Left lung (tissue), 10 donors: ENCODE results near the gene CDK2. TPM values are rescaled to one million over a fixed set of nuclear protein-coding genes. Genes with fewer than 3 reads are reported as not detected.
"Not testable (repeated sequence)": the region's sequence is repeated elsewhere in the genome, so short reads cannot be mapped to it uniquely, and the experiment has no call there.

Experiments used
- ATAC-seq: fragments of 200-7000 bp; cut with Tn5 transposase; one replicate; pipeline ENCODE4 v1.9.1; 2020; ENCODE audit warnings: moderate library complexity
- DNase-seq, 4 donors: peaks; one replicate each; pipeline ENCODE4 v3.0.0-alpha.2; 2013 to 2020
- H3K27ac ChIP-seq, 2 donors: fragments of 200-600 bp; sonication (generic) in 1 of 2; one replicate each; pipeline versions ENCODE4 v1.5.0 to v1.8.0; 2020 to 2021
- H3K27me3 ChIP-seq, 2 donors: fragments of 200-600 bp; sonication (generic) in 1 of 2; one replicate each; pipeline versions ENCODE4 v1.5.0 to v1.8.0; 2020 to 2021
- H3K36me3 ChIP-seq, 2 donors: fragments of 200-600 bp; sonication (generic) in 1 of 2; one replicate each; pipeline versions ENCODE4 v1.5.0 to v1.8.0; 2020 to 2021
- H3K4me1 ChIP-seq, 2 donors: fragments of 200-600 bp; one replicate each; pipeline ENCODE4 v1.8.0; 2021
- H3K4me3 ChIP-seq, 2 donors: fragments of 200-600 bp; sonication (generic) in 1 of 2; one replicate each; pipeline versions ENCODE4 v1.5.0 to v1.8.0; 2020 to 2021; ENCODE audit warnings: mild to moderate bottlenecking in 1 of 2
- H3K9me3 ChIP-seq, 2 donors: fragments of 200-600 bp; sonication (generic) in 1 of 2; one replicate each; pipeline versions ENCODE4 v1.5.0 to v1.8.0; 2020 to 2021
- intact Hi-C, 2 donors: fragments of 100-400 bp; cut with DNase I; formaldehyde crosslinking; loops; one replicate each; pipeline versions ENCODE4 v1.11.2 to v1.14.2; 2022
- polyA plus RNA-seq, 6 donors: library from polyadenylated mRNA; unstranded; fragments of 120-200 nt; gene quantifications; one replicate each; pipeline ENCODE4 v1.2.1, GENCODE V29; 2013; ENCODE audit not compliant: insufficient read length in 6 of 6
- total RNA-seq, 2 donors: library from RNA; stranded (reverse); fragmentation: NEBNext Ultra II Directional; extraction: Animal tissue kit (Norgen Biotek cat#: 25700); gene quantifications; one replicate each; pipeline ENCODE4 v1.2.1, GENCODE V29; 2021
- TF ChIP-seq, protein P1 (sequence below), 2 donors: fragments of 200-600 bp; sonication (generic) in 1 of 2; IDR thresholded peaks; one replicate each; pipeline versions ENCODE4 v1.5.0 to v1.8.0; 2021; ENCODE audit warnings: antibody characterized with exemption in 2 of 2
- donor health status: DM: no; HTN: yes; CAD: no.
- donor health status: DM: no; HTN: no; CAD: no.

The CDK2 gene
- total and polyA plus RNA-seq, 8 donors = 34.1 to 89.0 (median 76.8) TPM

DNA sequence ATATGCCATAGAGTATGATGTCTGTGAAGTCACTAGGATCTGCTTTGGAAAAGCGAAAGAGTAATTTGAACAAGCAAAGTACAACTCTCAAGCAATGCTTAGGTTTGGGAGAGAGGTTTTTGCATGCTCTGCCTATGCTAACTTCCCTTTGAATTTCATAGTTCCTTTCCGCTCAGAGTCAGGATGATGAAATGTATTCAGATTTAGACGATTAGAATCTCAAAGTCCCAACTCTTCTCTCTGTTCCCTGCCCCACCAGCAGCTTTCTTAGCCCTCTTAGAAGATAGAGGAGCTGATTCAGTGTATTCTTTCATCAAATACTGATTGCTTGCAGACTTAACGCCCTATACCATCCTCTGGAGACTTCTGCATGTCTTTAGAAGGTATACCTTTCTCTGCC, 18.7 kb downstream of the CDK2 start:
- no peak overlapping the region for H3K27ac ChIP-seq
- peaks cover 0 to 87% of the 10 kb centered on the region in 2 donors for H3K36me3 ChIP-seq
- TF ChIP-seq, protein P1, sequence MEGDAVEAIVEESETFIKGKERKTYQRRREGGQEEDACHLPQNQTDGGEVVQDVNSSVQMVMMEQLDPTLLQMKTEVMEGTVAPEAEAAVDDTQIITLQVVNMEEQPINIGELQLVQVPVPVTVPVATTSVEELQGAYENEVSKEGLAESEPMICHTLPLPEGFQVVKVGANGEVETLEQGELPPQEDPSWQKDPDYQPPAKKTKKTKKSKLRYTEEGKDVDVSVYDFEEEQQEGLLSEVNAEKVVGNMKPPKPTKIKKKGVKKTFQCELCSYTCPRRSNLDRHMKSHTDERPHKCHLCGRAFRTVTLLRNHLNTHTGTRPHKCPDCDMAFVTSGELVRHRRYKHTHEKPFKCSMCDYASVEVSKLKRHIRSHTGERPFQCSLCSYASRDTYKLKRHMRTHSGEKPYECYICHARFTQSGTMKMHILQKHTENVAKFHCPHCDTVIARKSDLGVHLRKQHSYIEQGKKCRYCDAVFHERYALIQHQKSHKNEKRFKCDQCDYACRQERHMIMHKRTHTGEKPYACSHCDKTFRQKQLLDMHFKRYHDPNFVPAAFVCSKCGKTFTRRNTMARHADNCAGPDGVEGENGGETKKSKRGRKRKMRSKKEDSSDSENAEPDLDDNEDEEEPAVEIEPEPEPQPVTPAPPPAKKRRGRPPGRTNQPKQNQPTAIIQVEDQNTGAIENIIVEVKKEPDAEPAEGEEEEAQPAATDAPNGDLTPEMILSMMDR (IDR thresholded peaks at IDR 0.05) = no peak
- no peak for ATAC-seq
- H3K27me3 ChIP-seq = no peaks in the 10 kb centered on the region
- no peak overlapping the region for H3K4me3 ChIP-seq
- no peaks in the 10 kb centered on the region for H3K9me3 ChIP-seq
- DNase-seq = no peak
- peaks cover 0 to 37% of the 10 kb centered on the region in 2 donors for H3K4me1 ChIP-seq
- intact Hi-C loops = no loop called here

DNA sequence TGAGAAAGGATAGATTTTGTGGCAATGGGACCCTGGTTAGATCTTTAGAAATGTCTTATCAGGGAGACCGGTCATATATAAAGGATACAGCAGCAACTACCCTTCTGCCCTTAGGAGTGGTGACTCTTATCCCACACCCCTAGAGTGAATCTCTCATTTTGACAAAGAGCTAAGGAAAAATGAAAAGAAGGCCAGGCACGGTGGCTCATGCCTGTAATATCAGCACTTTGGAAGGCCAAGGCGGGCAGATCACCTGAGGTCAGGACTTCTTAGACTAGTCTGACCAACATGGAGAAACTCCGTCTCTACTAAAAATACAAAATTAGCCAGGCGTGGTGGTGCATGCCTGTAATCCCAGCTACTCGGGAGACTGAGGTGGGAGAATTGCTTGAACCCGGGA, 19.3 kb downstream of the CDK2 start:
- H3K4me1 ChIP-seq = peaks cover 0 to 37% of the 10 kb centered on the region in 2 donors
- H3K9me3 ChIP-seq, DNase-seq, H3K27me3 ChIP-seq, H3K27ac ChIP-seq, intact Hi-C loops, ATAC-seq, H3K4me3 ChIP-seq: not testable (repeated sequence)
- H3K36me3 ChIP-seq = peaks cover 0 to 87% of the 10 kb centered on the region in 2 donors

DNA sequence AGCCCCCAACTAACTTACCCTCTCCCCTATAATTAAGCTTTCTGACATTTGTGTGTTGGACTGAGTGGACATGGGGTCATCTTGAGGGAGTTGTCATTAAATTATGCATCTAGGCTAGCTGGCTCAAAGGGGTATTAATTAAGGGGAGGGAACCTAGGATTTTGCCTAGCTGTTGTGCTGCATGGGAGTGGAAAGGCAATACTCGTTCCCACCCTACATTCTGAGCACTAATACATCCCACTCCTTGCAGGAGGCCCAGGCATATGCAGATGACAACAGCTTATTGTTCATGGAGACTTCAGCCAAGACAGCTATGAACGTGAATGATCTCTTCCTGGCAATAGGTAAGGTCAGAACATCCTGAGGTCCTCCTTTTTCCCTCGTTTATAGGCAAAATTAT, 24.5 kb downstream of the CDK2 start:
- Histone ChIP-seq H3K4me3 (no peak overlapping the region), H3K27me3 (no peaks in the 10 kb centered on the region), H3K4me1 (peaks cover 0 to 4% of the 10 kb centered on the region in 2 donors), H3K27ac (no peak overlapping the region), H3K9me3 (no peaks in the 10 kb centered on the region), H3K36me3 (peaks cover 0 to 93% of the 10 kb centered on the region in 2 donors)
- TF ChIP-seq, protein P1 (IDR thresholded peaks at IDR 0.05) = no peak
- no peak for ATAC-seq
- intact Hi-C loops = loop anchor here in 1 of 2 donors (5.0 kb wide), 1 partner anchor 46 kb away; no protein-coding TSS in a partner anchor
- no peak for DNase-seq

DNA sequence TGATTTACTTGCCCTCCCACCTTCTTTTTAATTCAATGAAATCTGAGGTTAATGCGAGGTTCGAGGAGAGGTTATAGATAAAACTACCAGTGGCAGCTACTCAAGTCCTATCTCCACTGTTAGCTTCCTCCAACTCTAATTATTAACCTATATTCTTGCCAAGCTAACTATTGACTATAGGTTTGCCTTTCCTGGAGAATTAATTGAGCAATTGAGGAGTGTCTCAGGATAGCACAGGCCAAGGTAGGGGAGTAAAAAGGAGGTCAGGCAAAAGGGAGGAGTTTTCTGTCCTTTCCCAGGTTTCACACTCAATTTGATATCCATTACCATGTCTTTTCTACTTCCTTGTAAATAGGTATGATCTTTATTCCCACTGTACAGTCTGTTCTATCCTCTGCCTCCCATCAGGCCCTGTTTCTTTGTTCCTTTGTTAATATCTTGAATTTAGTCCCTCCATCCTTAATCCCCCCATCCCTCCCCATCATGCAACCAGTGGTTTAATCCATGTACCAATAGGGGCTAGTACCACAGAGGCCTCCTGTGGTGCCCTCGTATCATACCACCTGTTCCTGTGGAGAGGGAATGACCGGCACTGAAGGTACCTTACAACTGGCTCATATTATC, 26.7 kb downstream of the CDK2 start:
- DNase-seq = no peak
- no peak for ATAC-seq
- Histone ChIP-seq H3K36me3 (peaks cover 0 to 71% of the 10 kb centered on the region in 2 donors), H3K4me1 (peaks cover 3 to 21% of the 10 kb centered on the region in 2 donors), H3K27ac (no peak overlapping the region), H3K27me3 (no peaks in the 10 kb centered on the region), H3K4me3 (no peak overlapping the region), H3K9me3 (no peaks in the 10 kb centered on the region)
- intact Hi-C loops = loop anchor here in 1 of 2 donors (5.0 kb wide), 1 partner anchor 44 kb away; no protein-coding TSS in a partner anchor
- TF ChIP-seq, protein P1 (IDR thresholded peaks at IDR 0.05) = no peak

DNA sequence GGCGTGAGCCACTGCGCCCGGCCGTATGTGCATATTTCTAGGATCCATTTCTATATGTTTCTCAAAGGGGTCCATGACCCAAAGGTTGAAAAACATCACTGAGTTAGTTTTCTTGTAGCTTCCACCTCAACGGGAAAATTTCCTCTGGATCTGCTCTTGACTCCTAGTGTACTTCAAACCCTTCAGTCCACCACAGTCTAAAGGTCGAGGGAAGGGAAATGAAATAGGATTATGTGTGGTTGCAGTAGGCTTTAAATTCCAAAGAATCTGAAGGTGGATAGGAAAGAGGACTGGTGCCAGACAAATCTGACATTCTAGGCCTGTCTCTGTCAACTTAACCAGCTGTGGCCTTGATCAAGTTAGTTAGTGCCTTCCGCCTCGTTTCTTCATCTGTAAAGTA, 28.7 kb downstream of the CDK2 start:
- intact Hi-C loops = no loop called here
- no peak for DNase-seq
- TF ChIP-seq, protein P1 (IDR thresholded peaks at IDR 0.05) = no peak
- peaks cover 3 to 26% of the 10 kb centered on the region in 2 donors for H3K4me1 ChIP-seq
- no peak for ATAC-seq
- H3K27ac ChIP-seq = no peak overlapping the region
- H3K4me3 ChIP-seq = no peak overlapping the region
- H3K9me3 ChIP-seq = no peaks in the 10 kb centered on the region
- peaks cover 0 to 56% of the 10 kb centered on the region in 2 donors for H3K36me3 ChIP-seq
- H3K27me3 ChIP-seq = no peaks in the 10 kb centered on the region
